Activated CD4-positive, alpha-beta T cell treated with anti-CD3 and anti-CD28 coated beads for 48 hours (primary cell): ENCODE measurements around the gene MLLT3.

Experiments
- DNase-seq: peaks from one replicate; pipeline ENCODE4 v3.0.0-alpha.2; 2020

MLLT3 gene

DNA sequence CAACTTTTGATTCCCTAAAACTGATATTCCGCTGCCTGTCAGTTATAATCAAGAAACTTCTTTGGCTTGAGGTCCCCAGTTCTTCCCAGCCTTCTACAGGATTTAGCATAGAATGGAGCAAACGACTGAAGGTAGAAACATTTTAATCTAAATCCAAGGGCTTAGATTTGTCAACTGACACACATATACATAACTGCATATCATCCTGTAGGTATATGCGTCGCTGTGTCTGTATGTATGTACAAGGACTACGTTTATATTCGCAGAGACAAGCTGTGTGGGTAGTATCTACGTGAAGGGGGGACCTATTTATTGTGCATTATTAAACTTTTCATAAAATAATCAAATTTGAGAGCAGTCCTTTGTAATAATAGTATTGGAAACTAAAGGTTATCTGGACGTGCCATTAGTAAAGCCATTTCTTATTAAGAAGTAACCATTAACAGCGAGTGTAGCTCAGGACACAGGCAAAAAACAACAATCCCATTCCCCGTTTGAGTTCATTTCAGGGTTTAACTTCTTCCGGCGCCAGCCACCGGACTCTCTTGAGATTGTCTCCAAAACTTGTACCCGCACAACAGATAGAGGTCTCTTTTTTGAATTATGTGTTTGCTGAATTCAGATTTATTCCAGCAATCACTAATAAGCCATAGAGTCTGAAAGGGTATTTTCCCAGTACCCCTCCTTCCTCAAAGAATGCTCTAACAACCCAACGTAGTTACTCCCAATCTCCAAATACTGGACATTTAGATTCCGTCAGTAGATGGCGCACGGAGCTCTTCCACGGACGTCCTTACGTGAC is 2.1 kb upstream of the MLLT3 start:
- peak; percentile 50 for DNase-seq

GRCh38 chr9:20623748-20624124 is 1.4 kb upstream of the MLLT3 start:
- no peak for DNase-seq

GRCh38 chr9:20623021-20623747 is 885 bp upstream of the MLLT3 start:
- DNase-seq: peak; percentile 67

DNA sequence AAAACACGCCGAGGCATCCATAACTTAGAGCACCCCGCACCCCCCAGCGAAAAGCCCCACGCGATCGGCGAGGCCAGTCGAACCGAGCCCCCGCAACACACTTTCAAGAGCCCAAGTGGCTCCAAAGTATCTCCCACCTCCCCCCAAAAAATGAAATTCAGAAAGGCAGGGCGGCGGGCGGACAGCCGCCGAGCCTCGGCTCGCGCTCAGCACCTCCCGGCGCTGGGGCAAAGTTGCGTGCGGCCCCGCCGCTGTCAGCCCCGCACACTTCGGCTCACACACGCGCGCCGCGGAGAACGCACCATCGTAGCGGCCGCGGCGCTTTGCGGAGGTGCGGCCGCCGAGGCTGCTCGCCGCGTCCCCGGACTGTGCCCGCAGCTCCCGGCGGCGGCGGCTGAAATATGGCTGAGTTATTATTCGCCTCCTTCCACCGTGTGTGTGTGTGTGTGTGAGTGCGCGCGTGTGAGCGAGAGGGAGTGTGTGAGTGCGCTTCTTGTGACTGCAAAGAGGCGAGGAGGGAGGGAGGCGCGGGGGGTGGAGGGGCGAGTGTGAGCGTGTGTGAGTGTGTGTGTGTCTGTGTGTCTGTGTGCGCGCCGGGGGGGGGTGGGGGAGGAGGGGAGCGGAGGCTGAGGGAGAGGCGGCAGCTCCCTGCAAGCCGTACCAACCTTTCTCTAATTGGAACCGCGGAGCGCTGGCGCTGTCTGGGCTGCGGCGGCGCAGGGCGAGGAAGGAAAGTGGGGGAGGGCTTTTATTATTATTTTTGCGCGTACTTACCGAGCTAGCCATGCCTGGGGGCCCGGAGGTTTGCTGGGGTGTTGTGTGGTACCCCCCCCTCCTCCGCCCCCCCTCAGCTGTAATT is 599 bp downstream of the MLLT3 start:
- peak; percentile 75 for DNase-seq

DNA sequence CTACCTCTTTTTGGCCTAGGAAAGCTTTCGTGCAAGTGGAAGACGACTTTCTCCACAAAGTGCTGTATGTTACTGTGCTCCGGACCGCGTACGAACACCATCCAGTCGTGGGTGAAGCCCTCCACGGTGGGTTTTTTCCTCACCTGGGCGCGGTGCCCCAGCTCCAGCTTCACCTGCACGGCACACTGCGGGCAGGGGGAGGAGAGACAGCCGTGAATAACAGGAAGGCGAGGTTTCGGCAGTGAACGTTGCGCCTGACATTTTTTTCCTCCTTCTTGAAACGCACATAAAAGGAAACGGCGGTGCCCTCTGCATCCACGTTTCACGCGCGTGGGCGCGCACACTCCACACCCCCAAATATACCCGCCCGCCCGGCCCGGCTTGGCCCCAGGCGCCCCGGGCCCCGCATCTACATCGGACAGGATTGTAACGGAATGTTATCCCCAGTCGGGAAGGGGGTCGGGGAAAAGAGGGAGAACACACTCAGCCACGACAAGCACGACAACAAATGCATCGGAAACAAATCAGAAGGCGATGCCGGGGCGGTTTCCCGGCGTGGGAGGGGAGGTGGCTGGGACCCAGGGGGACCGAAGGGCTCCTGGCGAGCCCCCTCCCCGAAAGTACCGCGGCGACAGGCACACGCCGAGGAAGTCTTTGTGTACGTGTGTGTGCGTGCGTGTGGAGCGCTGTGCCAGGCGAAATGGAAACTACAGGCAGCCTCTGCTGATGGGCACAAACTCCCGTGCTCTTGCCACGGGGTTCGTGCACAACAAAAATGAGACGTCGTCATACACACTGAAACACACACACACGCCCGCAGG is 1.4 kb downstream of the MLLT3 start:
- DNase-seq: peak; percentile 65

- peak; percentile 30 for DNase-seq
Measured at GRCh38 chr9:20619487-20620200, 2.7 kb downstream of the MLLT3 start.

DNA sequence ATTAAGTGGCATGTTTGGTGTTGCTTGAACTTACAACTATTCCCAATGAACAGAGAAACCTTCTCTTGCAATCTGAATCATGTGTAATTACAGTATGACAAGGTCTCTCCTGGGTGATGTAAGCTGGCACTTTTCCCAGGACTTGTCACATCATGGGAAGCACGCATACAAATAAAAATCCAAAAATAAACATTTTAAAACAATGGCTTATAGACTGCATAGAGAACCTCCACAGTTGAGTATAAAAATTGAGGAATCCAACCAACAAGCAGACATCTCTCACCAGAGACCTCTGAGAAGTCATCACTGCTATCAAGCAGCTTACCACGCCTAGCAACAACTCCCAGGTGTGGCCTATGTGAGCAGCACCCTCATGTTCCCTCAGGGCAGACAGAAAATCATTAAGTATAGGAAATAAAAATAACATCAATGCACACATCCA is 3.9 kb downstream of the MLLT3 start:
- no peak for DNase-seq

DNA sequence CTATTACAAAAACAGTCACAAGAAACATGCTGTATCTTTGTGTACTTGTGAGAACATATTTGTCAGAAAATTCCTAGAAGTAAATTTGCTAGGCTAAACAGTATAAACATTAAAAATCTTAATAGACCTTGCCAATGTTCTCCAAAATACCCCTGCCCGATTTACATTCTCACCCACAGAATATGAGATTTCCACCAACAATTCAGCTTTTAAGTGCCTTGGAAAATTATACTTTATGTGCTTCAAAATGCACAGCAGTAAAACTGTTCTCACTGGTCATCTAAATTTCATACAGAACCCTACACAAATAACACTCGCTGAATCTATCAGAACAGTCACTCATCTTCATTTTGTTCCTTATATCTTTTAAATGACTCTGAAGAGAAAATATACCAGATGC is 5.5 kb downstream of the MLLT3 start:
- no peak for DNase-seq

- DNase-seq: no peak
Measured at GRCh38 chr9:20614602-20615216, 7.6 kb downstream of the MLLT3 start.

GRCh38 chr9:20611691-20612287 is 10.5 kb downstream of the MLLT3 start:
- DNase-seq: no peak

DNA sequence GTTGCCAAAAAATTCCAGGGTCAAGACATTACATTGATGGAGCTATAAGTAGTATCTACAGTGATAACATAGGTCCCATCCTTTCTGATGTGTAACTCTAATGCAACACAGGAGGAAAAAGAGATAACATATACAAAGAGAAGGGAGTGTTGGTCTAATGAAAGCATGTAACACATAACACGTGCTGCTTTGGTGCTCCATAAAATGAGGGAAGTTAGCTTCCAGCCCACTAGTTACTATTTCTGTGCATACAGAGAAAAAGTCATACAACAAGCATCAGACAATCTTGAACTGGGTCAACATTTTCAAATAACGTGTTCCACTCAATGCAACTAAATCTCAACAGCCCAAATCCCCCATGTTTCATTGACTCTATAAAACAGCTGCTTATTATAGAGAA is 11.7 kb downstream of the MLLT3 start:
- DNase-seq: no peak

DNA sequence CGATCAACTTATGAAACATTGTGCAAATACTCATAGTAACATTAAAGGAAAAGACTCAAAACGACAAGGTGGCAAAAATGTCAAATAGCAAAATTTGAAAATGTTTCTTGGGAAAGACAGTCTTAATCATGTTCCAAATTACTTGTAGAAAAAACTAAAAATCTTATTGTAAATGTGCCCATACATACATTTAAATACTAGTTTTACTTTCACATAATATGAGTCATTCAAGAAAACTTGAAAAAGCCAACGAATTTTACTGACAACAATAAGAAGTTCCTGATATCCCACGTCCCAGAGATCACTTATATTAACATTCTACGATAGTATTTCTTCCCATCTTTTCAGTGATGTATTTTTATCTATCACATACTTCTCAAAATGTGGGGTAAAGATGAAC is 13.7 kb downstream of the MLLT3 start:
- no peak for DNase-seq

DNA sequence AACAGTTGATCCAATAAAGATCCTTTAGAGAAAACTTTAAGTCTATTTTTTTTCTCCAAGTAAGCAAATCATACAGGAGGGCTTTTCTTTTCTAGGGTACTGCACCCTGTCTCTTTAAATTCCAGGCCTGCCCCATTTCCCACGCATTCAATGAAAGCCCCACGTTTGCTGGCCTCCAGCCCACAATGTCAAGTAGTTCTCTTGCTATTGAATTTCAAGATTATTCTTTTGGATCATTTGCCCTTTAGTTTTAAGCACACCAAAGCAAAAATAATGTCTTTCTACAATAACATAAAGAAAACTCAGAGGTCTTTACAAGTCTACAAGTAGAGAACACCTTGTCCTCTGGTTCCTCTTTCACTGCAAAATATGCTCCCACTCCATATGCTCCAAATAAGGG is 15.6 kb downstream of the MLLT3 start:
- no peak for DNase-seq

GRCh38 chr9:20604562-20604961 is 17.7 kb downstream of the MLLT3 start:
- no peak for DNase-seq

GRCh38 chr9:20603524-20604268 is 18.6 kb downstream of the MLLT3 start:
- DNase-seq: no peak

DNA sequence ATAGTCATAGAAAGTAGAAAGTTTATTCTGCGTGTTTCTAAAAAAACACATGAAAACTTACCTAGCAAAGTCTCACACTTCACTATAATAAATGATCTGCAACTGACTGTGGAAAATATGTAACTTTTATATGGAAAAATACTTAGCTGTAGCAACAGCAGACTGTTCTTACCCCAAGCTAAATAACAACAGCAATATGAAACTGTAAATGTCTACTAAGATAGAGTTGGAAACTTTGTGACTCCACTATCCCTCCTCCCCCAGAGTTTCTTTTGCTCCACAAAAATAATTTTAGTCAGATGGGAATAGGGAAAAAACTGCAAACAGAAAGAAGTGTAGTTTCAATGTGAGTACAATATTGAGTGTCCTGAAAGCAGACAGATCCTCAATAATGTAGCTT is 21.0 kb downstream of the MLLT3 start:
- no peak for DNase-seq

DNA sequence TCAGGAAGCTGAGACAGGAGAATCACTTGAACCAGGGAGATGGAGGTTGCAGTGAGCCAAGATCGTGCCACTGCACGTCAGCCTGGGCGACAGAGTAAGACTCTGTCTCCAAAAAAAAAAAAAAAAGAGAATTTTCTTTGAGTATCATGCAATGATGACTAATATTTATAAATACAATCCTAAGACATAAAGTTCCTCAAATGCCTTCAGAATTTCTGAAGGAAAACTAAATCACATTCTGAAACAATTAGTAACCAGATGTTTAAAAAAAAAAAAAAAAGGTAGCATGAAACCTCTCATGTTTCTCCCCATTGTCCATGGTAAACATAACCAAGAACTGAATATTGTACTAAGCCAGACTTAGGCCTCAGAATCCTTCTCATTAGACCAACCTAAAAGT is 23.1 kb downstream of the MLLT3 start:
- DNase-seq: no peak

- DNase-seq: no peak
Measured at GRCh38 chr9:20598367-20598766, 23.9 kb downstream of the MLLT3 start.

DNA sequence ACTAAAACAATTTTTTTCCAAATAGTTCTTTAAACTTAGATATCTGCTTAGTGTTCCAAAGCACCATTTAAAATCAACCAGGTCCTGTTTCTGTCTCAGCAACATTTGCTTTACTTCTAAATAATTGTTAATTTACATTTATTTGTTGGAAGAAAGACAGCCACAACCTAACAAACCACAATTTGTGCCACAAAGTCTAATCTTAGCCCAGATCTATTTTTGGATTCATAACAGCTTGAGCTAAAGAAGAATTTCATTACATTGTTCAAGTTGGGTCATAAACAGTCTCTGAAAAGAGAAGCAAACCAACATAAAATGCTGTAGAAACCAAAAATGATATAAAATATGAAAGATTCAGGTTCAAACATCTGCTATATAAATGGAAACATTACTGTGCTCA is 24.4 kb downstream of the MLLT3 start:
- no peak for DNase-seq

- DNase-seq: no peak
Measured at GRCh38 chr9:20594608-20595007, 27.7 kb downstream of the MLLT3 start.
